ENCODE data around the gene C19orf67.

DNA sequence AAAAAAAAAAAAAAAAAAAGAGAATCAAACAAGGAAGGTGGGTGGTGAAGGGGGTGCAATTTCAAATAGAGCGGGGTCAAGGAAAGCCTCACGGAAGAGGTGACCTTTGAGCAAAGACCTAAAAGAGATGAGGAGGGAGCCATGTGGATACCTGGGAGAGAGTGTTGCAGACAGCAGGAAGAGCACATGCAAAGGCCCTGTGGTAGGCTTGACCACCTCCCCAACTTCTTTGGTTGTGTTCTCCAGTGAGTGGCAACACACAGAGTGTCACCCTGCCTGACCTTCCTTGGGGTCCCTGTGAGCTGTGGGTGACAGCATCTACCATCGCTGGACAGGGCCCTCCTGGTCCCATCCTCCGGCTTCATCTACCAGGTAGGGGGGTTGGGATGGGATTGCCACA lies 35.1 kb downstream of the C19orf67 start:
- TF ChIP-seq, protein P1, sequence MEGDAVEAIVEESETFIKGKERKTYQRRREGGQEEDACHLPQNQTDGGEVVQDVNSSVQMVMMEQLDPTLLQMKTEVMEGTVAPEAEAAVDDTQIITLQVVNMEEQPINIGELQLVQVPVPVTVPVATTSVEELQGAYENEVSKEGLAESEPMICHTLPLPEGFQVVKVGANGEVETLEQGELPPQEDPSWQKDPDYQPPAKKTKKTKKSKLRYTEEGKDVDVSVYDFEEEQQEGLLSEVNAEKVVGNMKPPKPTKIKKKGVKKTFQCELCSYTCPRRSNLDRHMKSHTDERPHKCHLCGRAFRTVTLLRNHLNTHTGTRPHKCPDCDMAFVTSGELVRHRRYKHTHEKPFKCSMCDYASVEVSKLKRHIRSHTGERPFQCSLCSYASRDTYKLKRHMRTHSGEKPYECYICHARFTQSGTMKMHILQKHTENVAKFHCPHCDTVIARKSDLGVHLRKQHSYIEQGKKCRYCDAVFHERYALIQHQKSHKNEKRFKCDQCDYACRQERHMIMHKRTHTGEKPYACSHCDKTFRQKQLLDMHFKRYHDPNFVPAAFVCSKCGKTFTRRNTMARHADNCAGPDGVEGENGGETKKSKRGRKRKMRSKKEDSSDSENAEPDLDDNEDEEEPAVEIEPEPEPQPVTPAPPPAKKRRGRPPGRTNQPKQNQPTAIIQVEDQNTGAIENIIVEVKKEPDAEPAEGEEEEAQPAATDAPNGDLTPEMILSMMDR (optimal IDR thresholded peaks at IDR 0.05 in 1 of 3, IDR thresholded peaks at IDR 0.05 in 1 of 3, conservative IDR thresholded peaks at IDR 0.05 in 1 of 3; ENCODE audit: extremely low read depth in 1 of 3, insufficient read depth in 2 of 3, low read length in 3 of 3), result no peak
- TF ChIP-seq EZH2 (IDR thresholded peaks at IDR 0.05; ENCODE audit: low read length), result no peak

All from keratinocyte (primary cell).